PFSK-1 (cell line): ENCODE data around the gene CLSTN1.

Experiments
- POLR2AphosphoS5 ChIP-seq: IDR thresholded peaks from 2 replicates; pipeline ENCODE4 v1.6.1; 2012; ENCODE audit warnings: low read depth, mild to moderate bottlenecking, control low read depth, low read length, moderate library complexity
- TF ChIP-seq, protein P1 (sequence below), 2 experiments: IDR thresholded peaks; 2 replicates each; pipeline versions ENCODE4 v1.6.1 to v1.8.0; 2011 to 2012; ENCODE audit warnings: low read depth in 2 of 2, low read length in 2 of 2, control low read depth in 1 of 2, inconsistent platforms in 1 of 2, mild to moderate bottlenecking in 1 of 2, moderate library complexity in 1 of 2; ENCODE audit not compliant: insufficient read depth in 1 of 2

DNA sequence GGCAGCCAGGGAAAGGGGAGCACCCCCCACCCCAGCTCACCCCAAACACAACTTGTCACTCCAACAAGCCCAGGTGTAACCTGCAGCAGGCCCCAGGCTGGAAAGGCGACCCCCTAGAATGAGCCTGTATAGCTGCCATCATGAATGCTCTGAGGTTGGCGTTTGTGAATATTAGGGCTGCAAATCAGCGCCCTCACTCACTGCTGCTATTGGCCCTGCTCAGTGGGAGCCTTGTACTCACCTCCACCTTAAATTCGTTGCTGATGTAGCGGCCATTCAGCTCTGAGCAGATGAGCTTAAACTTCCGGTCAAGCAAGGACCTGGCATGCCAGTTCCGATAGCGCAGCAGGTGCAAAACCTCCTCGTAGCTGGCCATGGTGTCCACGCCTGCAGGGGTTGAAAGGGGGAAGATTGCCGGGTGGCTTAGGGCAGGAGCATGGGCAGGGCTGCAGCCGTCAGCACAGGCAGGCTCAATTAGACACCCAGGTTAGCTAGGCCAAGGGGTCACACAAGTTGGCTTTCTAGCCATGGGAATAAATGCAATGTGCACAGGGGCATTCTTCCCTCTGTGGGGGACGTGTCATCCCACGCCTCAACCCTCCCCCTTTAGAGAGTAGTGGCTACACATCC, 90.5 kb downstream of the CLSTN1 start:
- TF ChIP-seq POLR2AphosphoS5: no peak
- TF ChIP-seq, protein P1, sequence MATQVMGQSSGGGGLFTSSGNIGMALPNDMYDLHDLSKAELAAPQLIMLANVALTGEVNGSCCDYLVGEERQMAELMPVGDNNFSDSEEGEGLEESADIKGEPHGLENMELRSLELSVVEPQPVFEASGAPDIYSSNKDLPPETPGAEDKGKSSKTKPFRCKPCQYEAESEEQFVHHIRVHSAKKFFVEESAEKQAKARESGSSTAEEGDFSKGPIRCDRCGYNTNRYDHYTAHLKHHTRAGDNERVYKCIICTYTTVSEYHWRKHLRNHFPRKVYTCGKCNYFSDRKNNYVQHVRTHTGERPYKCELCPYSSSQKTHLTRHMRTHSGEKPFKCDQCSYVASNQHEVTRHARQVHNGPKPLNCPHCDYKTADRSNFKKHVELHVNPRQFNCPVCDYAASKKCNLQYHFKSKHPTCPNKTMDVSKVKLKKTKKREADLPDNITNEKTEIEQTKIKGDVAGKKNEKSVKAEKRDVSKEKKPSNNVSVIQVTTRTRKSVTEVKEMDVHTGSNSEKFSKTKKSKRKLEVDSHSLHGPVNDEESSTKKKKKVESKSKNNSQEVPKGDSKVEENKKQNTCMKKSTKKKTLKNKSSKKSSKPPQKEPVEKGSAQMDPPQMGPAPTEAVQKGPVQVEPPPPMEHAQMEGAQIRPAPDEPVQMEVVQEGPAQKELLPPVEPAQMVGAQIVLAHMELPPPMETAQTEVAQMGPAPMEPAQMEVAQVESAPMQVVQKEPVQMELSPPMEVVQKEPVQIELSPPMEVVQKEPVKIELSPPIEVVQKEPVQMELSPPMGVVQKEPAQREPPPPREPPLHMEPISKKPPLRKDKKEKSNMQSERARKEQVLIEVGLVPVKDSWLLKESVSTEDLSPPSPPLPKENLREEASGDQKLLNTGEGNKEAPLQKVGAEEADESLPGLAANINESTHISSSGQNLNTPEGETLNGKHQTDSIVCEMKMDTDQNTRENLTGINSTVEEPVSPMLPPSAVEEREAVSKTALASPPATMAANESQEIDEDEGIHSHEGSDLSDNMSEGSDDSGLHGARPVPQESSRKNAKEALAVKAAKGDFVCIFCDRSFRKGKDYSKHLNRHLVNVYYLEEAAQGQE (IDR thresholded peaks at IDR 0.05; ENCODE audit: insufficient read depth in 1 of 2, low read depth in 2 of 2, low read length in 2 of 2): no peak
